ENCODE measurements around the gene RPL29.
"Not testable (repeated sequence)": the region's sequence is repeated elsewhere in the genome, so short reads cannot be mapped to it uniquely, and the experiment has no call there.

RPL29 gene

DNA sequence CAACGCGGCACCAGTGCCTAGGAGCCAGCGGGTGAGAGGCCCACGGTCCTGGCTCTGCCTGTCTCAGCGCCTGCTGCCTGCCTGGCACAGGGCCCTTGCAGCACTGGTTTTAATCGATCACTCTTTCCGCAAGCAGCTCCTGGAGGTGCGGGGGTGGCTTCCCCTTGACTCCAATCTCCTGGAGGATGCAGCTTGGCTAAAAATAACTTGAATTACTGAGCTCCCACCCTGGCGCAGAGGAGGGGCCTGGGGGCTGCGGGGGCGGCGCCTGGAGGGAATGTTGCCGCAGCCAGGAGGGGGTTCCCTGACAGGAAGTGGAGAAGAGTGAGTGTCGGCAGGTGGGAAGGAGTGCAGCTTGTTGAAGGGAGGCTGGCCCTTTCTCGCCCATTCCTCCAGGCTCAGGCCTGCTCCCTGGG lies 9.9 kb upstream of the RPL29 start:
- peak; percentile 47 for DNase-seq (ENCODE audit: low spot score)

DNA sequence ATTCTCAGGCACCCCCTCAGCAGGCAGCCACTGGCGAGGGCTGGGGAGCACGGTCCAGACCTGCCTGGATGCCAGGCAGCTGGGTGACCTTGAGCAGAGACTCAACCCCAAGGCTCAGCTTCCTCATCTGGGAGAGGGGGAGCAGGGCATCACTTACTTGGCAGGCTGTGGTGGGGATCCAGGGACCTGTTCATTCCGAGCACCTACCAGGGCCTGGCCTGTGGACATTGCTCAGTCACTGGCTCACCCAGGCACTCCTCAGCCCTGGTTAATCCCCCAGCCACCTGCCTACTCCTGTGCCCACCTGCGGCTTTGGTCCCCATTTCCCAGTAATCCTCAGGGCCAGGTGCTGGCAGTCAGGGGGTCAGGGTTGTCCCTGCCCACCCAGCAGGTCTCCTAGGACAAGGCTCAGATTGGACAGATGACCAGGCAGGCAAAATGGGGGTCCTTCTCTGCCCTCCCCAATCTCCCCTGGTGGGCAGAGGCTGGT lies 9.3 kb upstream of the RPL29 start:
- DNase-seq (ENCODE audit: low spot score) = no peak

DNA sequence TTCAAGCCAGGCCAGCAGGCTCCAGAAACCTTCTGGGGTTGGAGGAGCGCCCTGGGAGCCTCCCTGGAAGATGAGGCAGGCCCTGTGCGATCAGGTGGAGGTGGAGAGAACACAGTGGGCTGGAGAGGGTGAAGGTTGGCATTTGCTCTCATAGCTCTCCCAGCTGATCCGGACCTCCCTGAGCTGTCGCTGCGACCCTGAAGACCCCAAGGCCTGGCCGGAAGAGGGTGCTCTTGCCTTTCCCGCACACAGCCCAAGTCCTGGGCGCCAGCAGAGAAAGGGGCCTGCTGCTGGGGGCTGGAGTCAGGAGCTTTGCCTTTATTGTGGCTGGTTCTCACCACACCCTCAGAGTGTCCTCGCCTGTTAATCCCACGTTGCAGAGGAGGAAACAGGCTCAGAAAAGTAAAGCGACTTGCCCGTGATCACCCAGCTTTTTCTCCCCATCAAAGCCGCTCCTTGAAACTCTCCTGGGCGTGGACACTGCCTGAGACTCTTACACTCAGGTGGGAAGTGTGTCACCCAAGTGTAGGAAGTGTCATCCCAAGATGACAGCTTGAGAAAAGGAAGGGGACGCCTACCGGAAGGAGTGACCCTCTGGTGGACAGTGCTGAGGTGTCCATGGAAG lies 8.6 kb upstream of the RPL29 start:
- DNase-seq (ENCODE audit: low spot score) = peak; percentile 76

DNA sequence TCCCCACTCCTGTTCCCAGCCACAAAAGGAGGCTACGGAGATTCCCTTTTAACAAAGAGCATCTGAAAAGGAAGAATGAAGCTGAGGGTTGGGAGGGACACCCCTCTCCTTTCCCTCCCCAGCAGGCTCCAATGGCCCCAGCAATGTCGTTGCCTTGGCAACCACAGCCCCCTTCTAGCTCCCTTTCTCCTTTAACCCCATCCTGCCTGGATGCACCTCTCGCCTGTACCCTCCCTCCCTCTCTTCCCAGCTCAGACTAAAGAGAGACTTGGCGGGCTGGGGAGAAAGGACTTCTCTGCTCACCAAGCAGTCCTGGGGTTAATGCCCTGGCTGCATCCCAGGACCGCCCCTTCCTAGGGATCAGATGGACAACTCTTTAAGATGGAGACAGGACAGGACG lies 7.1 kb upstream of the RPL29 start:
- no peak for DNase-seq (ENCODE audit: low spot score)

DNA sequence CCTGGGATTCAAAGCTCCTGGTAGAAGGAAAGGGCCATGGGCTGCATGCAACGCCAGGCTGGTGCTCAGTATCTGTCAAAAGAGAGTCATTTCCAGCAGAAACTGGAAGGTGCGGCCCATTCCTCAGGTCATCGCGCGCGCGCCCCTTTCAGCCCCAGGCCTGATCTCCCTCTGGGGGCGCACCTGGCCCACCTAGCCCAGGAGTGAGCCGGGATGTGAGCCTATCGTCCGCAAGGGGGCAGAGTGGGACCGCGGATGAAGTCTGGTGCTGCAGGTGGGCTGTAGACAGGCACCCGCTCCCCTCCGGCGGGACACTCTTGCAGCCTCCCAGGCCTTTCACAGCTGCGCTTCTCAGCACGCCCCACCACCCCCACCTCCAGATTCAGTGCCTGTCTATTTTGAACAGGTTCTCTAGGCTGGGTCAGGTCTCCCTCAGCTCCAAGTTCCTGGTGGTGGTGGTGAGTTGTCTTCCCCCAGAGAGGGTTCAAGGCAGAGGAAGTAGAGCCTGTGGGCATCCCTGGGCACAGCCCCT lies 5.8 kb upstream of the RPL29 start:
- DNase-seq (ENCODE audit: low spot score) = peak; percentile 59

DNA sequence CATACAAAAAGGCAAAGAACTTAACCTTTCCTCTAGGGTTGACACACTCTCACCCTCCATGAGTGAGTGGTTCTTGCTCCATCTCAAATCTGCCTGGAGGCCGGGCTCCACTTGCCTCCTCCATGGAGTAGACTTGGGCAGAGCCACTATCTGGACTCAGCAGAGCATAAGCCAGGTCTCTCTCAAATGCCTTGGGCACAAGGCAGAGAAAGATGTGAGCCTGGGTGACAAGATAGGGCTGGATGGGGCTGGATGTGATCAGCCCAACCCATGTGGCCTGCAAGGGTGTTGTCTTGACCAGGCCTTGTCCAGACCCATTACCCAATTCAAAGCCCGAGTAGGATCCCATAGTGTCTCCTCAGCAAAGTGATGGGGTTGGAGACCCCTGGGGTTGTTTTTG lies 4.2 kb upstream of the RPL29 start:
- no peak for DNase-seq (ENCODE audit: low spot score)

DNA sequence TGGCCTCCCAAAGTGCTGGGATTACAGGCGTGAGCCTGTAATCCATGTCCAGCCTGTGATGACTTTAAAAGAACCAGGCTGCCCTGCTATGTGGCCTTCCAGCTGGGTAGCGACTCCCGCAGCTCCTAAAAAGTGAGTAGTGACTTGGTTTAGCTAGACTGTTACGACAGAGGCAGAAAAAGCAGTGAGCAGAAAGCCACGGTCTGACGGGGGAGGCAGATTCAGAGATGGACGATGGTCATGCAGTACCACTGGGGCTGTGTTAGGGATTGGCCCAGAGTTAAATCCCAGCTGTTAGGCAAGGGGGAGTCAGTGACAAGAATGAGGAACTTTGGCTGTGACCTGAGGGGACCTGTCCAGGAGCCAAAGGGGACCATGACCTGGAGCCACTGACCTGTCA lies 3.1 kb upstream of the RPL29 start:
- DNase-seq (ENCODE audit: low spot score) = no peak

DNA sequence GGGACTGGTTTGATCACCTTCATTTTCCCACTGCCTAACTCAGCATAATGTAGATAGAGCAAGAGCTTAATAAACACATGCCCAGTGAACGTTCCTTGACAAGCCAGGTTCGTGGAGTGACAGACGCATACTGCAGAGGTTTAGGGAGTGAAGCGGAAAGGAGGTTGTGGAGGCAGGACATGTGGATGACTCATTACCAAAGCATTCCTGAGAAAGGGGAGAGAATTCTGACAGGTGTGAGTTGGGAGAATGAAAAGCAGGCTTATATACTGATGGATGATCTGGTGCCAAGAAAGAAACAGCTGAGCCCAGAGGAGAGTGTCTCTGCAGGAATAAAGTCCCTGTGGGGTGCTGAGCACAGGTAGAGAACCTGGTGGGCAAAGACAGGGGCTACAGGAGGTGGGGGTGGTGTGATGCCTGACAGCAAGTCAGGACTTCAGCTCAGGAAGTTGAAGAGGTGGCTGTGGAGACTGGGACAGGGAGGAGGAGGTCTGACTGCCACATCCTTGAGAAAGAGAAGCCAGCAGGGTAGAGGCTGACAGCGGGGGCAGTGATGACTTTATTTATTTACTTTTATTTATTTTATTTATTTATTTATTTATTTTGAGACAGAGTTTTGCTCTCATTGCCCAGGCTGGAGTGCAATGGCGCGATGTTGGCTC lies 2.4 kb upstream of the RPL29 start:
- no peak for DNase-seq (ENCODE audit: low spot score)

DNA sequence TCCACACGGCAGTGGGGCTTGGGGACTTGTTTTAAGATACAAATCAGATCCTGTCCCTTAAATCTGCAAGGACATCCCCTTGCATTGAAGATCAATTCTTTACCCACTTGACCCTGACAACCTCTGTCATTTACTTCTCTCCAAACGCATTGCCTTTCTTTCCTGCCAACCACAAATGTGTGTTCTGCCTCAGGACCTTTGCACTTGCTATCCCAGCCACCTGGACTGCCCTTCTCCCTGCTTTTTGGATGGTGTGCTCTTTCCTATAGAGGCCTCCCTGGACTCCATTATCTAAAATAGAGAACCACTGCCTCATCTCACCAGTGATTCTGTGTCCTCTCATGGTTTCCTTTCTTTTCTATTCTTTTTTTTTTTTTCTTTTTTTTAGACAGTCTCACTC lies 1.5 kb upstream of the RPL29 start:
- no peak for DNase-seq (ENCODE audit: low spot score)

DNA sequence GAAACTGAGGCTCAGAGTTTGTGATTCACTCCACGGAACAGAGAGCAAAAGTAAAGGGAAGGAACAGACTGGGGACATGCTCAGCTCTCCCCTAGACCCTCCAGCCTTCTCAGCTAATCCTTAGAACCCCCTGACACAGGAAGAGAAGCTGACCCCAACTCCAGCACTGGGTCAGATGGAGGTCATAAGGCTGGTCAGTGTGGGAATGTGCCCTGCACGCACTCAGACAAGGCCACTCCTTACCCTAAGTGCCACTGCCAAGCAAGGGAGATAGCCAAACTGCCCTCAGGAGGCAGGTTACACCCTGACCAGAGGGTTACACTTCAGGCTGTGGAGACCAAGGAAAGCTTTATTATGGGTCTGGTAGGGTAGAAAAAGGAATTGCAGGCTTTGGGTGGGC lies 1.2 kb downstream of the RPL29 start:
- DNase-seq (ENCODE audit: low spot score) = no peak

DNA sequence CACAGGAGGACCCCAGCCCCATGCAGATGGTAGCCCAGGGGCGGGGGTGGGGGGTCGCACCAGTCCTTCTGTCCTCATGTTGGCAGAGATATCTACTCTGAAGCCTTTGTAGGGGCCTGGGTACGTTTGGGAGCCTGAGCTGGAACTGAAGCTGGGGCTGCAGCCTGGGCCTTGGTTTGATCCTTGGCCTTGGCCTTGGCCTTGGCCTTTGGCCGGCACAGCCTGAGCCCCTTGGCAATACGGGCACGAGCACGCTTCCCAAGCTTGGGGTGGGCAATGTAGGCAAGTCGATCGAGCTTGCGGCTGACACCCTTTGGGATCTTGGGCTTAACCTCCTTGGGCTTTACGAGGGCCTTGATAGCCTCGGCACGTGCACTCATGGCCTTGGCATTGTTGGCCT lies 2.0 kb downstream of the RPL29 start:
- DNase-seq (ENCODE audit: low spot score) = not testable (repeated sequence)

DNA sequence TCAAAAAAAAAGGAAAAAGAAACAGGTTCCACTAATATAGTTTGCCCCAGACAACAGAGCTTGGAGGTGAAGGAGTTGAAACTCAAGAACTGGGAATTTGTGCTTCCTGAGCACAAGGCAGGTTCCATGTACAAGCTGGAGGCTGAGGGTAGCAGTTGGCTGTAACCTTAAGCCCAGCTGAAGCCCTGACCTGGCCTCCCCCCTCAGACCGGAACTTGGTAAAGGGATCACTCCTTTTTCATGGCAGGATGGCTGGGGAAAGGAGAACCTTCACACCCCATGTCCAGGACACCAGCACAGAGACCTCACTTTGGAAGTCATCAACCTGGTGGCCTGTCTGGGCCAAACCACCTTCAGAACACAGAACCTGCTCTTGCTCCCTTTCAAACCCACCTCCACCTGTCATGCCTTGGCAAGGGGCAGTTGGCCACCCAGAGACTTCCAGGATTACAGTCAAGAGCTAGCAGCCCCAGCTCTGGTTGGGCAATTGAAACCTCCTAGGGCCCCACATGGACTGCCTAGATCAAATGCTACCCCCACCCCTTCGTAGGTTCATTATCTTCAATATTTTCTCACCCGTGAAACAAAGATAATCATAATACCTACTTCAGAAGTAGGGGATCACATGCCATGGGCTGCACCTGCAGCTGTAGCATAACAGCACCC lies 3.5 kb downstream of the RPL29 start:
- no peak for DNase-seq (ENCODE audit: low spot score)

DNA sequence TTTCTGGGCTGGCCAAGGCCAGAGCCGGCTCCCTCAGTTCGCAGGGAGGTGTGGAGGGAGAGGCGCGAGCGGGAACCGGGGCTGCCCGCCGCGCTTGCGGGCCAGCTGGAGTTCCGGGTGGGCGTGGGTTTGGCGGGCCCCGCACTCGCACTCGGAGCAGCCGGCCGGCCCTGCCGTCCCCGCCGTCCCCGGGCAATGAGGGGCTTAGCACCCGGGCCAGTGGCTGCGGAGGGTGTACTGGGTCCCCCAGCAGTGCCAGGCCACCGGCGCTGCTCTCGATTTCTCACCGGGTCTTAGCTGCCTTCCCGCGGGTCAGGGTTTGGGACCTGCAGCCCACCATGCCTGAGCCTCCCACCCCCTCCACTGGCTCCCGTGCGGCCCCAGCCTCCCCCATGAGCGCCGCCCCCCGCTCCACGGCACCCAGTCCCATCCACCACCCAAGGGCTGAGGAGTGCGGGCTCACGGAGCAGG lies 5.2 kb downstream of the RPL29 start:
- DNase-seq (ENCODE audit: low spot score) = not testable (repeated sequence)

DNA sequence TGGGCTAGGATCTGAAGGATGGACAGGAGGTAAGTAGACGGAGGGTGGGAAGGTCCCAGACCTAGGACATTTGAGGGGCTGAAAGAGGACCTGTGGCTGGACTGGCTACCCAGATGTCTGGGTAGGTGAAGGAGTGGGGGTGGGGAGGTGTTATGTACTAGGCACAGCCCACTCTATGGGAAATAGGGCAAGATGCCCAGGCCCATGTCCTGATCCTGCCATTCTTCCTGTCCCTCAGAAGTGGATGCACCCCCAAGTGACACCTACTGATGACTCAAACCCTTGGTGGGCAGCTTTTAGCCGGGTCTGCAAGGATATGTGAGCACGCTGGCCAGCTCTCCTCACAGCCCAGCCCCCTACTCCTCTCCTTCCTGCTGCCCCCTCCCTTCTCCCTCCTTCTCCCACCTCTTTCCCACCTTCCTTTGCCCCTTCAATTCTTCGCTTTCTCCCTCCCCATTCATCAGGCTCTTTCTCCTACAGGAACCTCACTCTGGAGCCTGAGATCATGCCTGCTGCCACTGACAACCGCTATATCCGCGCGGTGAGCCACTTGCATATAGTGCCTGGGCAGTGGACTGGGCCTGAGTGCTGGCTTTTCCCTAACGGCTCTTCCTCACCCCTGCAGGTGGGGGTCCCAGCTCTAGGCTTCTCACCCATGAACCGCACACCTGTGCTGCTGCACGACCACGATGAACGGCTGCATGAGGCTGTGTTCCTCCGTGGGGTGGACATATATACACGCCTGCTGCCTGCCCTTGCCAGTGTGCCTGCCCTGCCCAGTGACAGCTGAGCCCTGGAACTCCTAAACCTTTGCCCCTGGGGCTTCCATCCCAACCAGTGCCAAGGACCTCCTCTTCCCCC lies 7.2 kb downstream of the RPL29 start:
- DNase-seq (ENCODE audit: low spot score) = no peak

DNA sequence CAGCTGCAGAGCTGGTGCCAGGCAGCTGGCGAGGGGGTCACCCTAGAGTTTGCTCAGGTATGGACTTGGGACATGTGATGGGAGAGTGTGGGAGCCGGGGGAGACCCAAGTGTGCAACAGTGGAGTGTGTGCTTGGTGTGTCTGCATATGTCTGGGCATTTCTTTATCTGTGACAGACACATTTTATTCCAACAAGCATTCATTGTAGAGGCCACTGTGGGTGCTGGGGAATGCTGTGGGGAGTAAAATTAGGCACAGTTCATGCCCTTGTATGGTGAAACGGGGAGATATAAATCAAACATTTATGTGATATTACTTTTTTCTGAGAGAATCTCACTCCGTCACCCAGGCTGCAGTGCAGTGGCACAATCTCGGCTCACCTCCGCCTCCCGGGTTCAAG lies 8.1 kb downstream of the RPL29 start:
- DNase-seq (ENCODE audit: low spot score) = no peak

DNA sequence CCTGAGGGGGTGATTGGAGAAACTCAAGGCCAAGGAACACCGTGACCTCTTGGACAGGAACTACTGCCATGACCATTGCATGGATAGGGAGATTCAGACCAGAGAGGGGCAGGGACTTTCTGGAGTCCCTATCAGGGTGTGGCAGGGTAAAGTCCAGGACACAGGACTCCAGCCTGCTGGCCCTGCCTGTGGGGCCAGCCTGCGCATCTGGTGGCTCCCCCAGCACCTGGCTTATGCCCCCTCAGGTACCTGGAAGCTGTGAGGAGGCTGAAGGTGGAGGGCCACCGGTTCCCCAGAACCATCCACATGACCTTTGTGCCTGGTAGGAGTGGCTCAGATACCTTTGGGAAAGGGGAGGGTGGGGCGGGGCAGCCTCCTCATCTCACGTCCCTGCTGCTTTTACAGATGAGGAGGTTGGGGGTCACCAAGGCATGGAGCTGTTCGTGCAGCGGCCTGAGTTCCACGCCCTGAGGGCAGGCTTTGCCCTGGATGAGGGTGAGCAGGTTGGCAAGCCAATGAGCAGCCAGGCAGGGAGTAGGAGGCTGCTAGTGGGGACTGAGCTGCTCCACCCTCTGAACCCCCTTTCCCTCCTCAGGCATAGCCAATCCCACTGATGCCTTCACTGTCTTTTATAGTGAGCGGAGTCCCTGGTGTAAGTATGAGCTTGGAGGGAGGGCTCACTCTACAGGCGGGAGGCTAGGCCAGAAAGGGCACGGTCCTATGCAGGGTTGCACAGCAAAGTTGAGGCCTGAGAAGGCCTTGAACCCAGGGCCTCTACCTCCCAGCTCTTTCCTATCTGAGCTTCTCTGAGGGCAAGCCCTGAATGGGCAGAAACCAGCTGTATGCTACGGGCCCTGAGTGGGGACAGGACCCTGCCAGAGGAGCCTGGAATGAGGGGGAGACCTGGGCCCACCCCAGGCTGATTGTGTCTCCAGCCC lies 9.4 kb downstream of the RPL29 start:
- DNase-seq (ENCODE audit: low spot score) = no peak

DNA sequence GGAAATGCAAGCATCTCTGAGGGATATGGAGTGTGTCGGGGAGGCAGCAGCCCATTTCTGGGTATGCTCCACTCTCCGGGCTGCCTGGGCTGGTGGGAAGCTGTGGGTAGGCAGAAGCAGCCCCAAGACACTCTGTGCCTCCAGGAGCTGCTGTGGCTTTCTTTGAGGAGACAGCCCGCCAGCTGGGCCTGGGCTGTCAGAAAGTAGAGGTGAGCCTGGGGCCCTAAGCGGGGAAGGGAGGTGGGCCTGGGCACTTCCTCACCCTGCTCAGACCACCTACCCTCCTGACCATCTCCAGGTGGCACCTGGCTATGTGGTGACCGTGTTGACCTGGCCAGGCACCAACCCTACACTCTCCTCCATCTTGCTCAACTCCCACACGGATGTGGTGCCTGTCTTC lies 10.6 kb downstream of the RPL29 start:
- no peak for DNase-seq (ENCODE audit: low spot score)

DNA sequence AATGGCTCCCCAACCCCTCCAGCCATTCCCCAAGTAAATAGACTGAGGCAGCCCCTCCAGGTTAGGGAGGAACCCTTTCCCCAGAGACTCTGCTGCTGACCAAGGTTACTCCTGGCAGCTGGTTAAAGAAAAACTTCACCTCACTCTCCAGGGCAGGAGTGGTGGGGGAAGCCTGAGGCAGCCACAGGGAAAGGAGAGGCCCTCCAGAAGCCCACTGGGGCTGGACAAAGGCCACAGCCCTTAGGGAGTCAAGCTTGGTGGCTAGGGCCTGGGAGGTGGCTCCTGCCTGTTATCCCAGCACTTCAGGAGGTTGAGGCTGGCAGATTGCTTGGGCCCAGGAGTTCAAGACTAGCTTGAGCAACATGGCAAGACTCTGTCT lies 11.4 kb downstream of the RPL29 start:
- no peak for DNase-seq (ENCODE audit: low spot score)

DNA sequence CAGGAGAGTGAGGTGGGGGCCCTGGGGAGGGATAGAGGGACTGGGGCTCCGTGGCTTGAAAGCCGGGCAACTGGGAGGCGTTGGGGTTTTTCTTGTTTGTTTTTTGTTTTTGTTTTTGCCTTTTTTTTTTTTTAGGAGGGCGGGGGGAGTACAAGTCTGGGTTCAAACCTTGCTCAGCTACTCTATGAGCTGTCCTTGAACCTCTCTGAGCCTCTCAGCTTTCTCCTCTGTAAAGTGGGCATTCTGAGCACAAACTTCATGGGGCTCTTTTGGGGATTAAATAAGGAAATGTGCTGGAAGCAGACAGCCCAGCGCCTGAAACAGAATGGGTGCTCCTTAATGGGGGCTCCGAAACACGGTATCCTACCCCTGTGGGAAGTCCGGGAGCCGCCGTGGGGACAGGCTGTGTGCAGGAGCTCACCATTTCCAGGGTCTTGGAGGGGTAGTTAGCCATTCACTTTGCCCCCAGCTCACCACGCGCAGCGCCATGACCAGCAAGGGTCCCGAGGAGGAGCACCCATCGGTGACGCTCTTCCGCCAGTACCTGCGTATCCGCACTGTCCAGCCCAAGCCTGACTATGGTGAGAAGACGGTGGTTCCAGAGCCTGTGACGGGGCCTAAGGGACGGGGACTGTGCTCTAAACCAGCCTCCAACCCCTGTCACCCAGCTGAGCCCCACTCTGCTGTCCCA lies 12.0 kb downstream of the RPL29 start:
- no peak for DNase-seq (ENCODE audit: low spot score)

DNA sequence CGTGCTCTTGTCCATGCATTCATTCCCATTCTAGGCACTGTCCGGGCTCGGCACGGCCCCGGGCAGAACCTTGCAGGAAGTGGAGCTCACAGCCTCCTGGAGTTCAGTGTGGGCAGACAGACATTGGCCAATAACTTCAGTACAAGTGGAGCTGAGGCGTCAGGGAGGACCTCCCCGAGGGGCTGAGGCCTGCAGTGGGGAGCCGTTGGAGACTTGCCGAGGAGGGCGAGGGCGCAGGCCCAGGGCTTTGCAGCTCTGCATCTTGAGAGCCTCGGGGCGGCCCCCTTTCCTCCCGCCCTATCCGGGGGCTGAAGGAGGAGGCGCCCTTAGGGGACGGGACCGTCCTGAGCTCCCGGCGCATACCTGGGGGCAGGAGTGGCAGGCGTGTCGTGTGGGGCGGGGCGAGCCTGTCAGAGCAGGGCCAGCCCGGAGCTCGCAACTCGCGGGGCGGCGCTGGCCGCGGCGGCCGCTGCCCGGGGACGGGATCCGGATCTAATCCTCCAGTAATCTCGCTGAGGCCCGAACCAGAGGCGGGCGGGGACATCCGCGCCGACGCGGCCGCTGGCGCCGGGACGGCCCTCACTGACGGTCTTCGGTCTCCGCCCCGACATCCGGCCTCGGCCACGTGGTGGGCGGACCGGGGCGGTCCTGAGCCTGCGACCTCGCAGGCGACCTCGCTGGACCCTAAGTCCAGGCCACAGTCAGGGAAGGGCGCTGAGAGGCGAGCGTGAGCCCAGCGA lies 12.7 kb downstream of the RPL29 start, which contains the start of gene ACY1:
TSS of gene ACY1 (plus strand) at position 698 of the 740 bp plus-strand sequence. CDS start 530 bp downstream, outside the sequence.
- peak; percentile 83 for DNase-seq (ENCODE audit: low spot score)
